Activated CD4-positive, alpha-beta T cell treated with anti-CD3 and anti-CD28 coated beads, Interleukin-2, amount 50 U/mL, for 48 hours (primary cell): Measurements from ENCODE around the gene ZP2.
"Not testable (repeated sequence)": the region's sequence is repeated elsewhere in the genome, so short reads cannot be mapped to it uniquely, and the experiment has no call there.

Source experiments
- DNase-seq, 2 experiments: peaks; one replicate each; pipeline ENCODE4 v3.0.0-alpha.2; 2020

Gene ZP2

GRCh38 chr16:21208446-21209230 is 2.7 kb downstream of the ZP2 start:
- no peak for DNase-seq

GRCh38 chr16:21206550-21206949 is 4.8 kb downstream of the ZP2 start:
- no peak for DNase-seq

- no peak for DNase-seq
Measured at GRCh38 chr16:21205303-21205702, 6.1 kb downstream of the ZP2 start.

GRCh38 chr16:21203155-21203797 is 8.1 kb downstream of the ZP2 start:
- no peak for DNase-seq

- DNase-seq: no peak
Measured at GRCh38 chr16:21199607-21200218, 11.7 kb downstream of the ZP2 start.

- DNase-seq: no peak
Measured at GRCh38 chr16:21197621-21198020, 13.8 kb downstream of the ZP2 start.

- DNase-seq: no peak
Measured at GRCh38 chr16:21197112-21197511, 14.3 kb downstream of the ZP2 start.

- not testable (repeated sequence) for DNase-seq
Measured at GRCh38 chr16:21195330-21195729, 16.0 kb downstream of the ZP2 start.

GRCh38 chr16:21194771-21195301 is 16.5 kb downstream of the ZP2 start:
- DNase-seq: no peak

GRCh38 chr16:21192991-21193390 is 18.4 kb downstream of the ZP2 start:
- no peak for DNase-seq

GRCh38 chr16:21190599-21190998 is 20.8 kb downstream of the ZP2 start:
- DNase-seq: no peak

- no peak for DNase-seq
Measured at GRCh38 chr16:21190013-21190412, 21.4 kb downstream of the ZP2 start.

GRCh38 chr16:21189311-21189710 is 22.1 kb downstream of the ZP2 start:
- no peak for DNase-seq

GRCh38 chr16:21186326-21186691 is 25.1 kb downstream of the ZP2 start:
- no peak for DNase-seq

GRCh38 chr16:21185659-21186325 is 25.6 kb downstream of the ZP2 start:
- no peak for DNase-seq

GRCh38 chr16:21184834-21185233 is 26.5 kb downstream of the ZP2 start:
- DNase-seq: peak; percentile 24 to 34

- DNase-seq: no peak
Measured at GRCh38 chr16:21183995-21184394, 27.4 kb downstream of the ZP2 start.

GRCh38 chr16:21179983-21180365 is 31.4 kb downstream of the ZP2 start:
- no peak for DNase-seq

- DNase-seq: no peak
Measured at GRCh38 chr16:21179126-21179982, 32.0 kb downstream of the ZP2 start.

- no peak for DNase-seq
Measured at GRCh38 chr16:21175397-21175796, 36.0 kb downstream of the ZP2 start.

GRCh38 chr16:21172650-21173049 is 38.7 kb downstream of the ZP2 start:
- no peak for DNase-seq

- not testable (repeated sequence) for DNase-seq
Measured at GRCh38 chr16:21170116-21170515, 41.3 kb downstream of the ZP2 start.
